SK-N-SH (cell line): ENCODE results near the gene BEGAIN. TPM values are rescaled to one million over a fixed set of nuclear protein-coding genes. Genes with fewer than 3 reads are reported as not detected.

ENCODE experiments used
- CTCF ChIA-PET: fragments of 300-600, 350-600 bp; formaldehyde crosslinking; extraction: SDS; loops from one replicate; lab custom pipeline; 2021; lab: Yijun Ruan, JAX
- POLR2A ChIA-PET: fragments of 350-600 bp; sonication (Branson Sonifier 250); formaldehyde crosslinking; extraction: SDS; loops from one replicate; lab custom pipeline; 2020; ENCODE audit warnings: antibody characterized with exemption, inconsistent platforms; lab: Yijun Ruan, JAX
- DNase-seq: peaks from one replicate; pipeline ENCODE4 v3.0.0; 2012
- H2AFZ ChIP-seq: fragments of 200-600 bp; sonication (generic); 2 replicates; pipeline ENCODE4 v1.8.1; 2016; ENCODE audit warnings: antibody characterized with exemption, mild to moderate bottlenecking, low read depth
- H3F3A ChIP-seq: fragments of 200-600 bp; sonication (generic); replicated peaks from 2 replicates; pipeline ENCODE3; 2016; ENCODE audit warnings: antibody characterized with exemption, mild to moderate bottlenecking; ENCODE audit not compliant: insufficient read depth
- H3K27ac ChIP-seq, 2 experiments: fragments of 200-500 bp in 1 of 2; fragments of 200-600 bp in 1 of 2; sonication (Bioruptor generic) in 1 of 2; sonication (generic), shearing (Covaris generic) in 1 of 2; 2 replicates each; pipeline versions ENCODE4 v1.5.1 to v1.6.1; 2014 to 2016; ENCODE audit warnings: low read depth in 2 of 2, inconsistent platforms in 1 of 2, low read length in 1 of 2, mild to moderate bottlenecking in 1 of 2, mixed read lengths in 1 of 2
- H3K27me3 ChIP-seq: fragments of 200-600 bp; sonication (generic), shearing (Covaris generic); 2 replicates; pipeline ENCODE4 v1.6.1; 2016; ENCODE audit warnings: mixed run types; ENCODE audit not compliant: insufficient read depth
- H3K36me3 ChIP-seq, 2 experiments: fragments of 200-500 bp in 1 of 2; fragments of 200-600 bp in 1 of 2; sonication (Bioruptor generic) in 1 of 2; sonication (generic) in 1 of 2; replicated peaks in 1 of 2; 2 replicates each; pipeline versions ENCODE3 to v1.5.1; 2014 to 2016; ENCODE audit warnings: low read length in 1 of 2, mild to moderate bottlenecking in 1 of 2; ENCODE audit not compliant: insufficient read depth in 2 of 2, control insufficient read depth in 1 of 2
- H3K4me1 ChIP-seq, 2 experiments: fragments of 200-500 bp in 1 of 2; fragments of 200-600 bp in 1 of 2; sonication (Bioruptor generic) in 1 of 2; sonication (generic), shearing (Covaris generic) in 1 of 2; 2 replicates each; pipeline versions ENCODE4 v1.5.1 to v1.6.1; 2014 to 2016; ENCODE audit warnings: low read depth in 1 of 2, low read length in 1 of 2, mixed run types in 1 of 2; ENCODE audit not compliant: insufficient read depth in 2 of 2, control insufficient read depth in 1 of 2
- H3K4me2 ChIP-seq: fragments of 200-600 bp; sonication (generic), shearing (Covaris generic); 2 replicates; pipeline ENCODE4 v1.6.1; 2017; ENCODE audit warnings: mixed run types
- H3K4me3 ChIP-seq, 2 experiments: fragments of 200-500 bp in 1 of 2; fragments of 200-600 bp in 1 of 2; sonication (Bioruptor generic) in 1 of 2; sonication (generic), shearing (Covaris generic) in 1 of 2; 2 replicates each; pipeline versions ENCODE4 v1.5.1 to v1.8.1; 2014 to 2016; ENCODE audit warnings: low read depth in 2 of 2, inconsistent platforms in 1 of 2, low read length in 1 of 2, mild to moderate bottlenecking in 1 of 2, mixed read lengths in 1 of 2, moderate library complexity in 1 of 2
- H3K79me2 ChIP-seq: fragments of 200-600 bp; sonication (generic); 2 replicates; pipeline ENCODE4 v1.8.1; 2017; ENCODE audit warnings: mild to moderate bottlenecking; ENCODE audit not compliant: insufficient read depth
- H3K9ac ChIP-seq: fragments of 200-600 bp; sonication (generic); 2 replicates; pipeline ENCODE4 v1.6.1; 2017; ENCODE audit warnings: mixed run types
- H3K9me2 ChIP-seq: fragments of 200-600 bp; sonication (generic); 2 replicates; pipeline ENCODE4 v1.6.1; 2017; ENCODE audit warnings: mixed run types
- H3K9me3 ChIP-seq: fragments of 200-600 bp; sonication (generic); 2 replicates; pipeline ENCODE4 v1.6.1; 2017; ENCODE audit warnings: mixed run types, mild to moderate bottlenecking, moderate library complexity
- H4K20me1 ChIP-seq: fragments of 200-600 bp; sonication (generic); 2 replicates; pipeline ENCODE4 v1.6.1; 2017; ENCODE audit warnings: mild to moderate bottlenecking, mixed run types; ENCODE audit not compliant: insufficient read depth
- EP300 ChIP-seq, 2 experiments: IDR thresholded peaks; 2 replicates each; pipeline versions ENCODE4 v1.4.0 to v1.6.1; 2012; ENCODE audit warnings: borderline replicate concordance in 1 of 2, low read depth in 1 of 2, low read length in 1 of 2
- FOSL2 ChIP-seq: IDR thresholded peaks from 2 replicates; pipeline ENCODE4 v1.4.0; 2012; ENCODE audit warnings: low read depth, mild to moderate bottlenecking, moderate library complexity, borderline replicate concordance
- FOXM1 ChIP-seq: IDR thresholded peaks from 2 replicates; pipeline ENCODE4 v1.4.0; 2012; ENCODE audit warnings: low read depth, mild to moderate bottlenecking
- GATA2 ChIP-seq: sonication (generic); formaldehyde crosslinking; IDR thresholded peaks from 2 replicates; pipeline ENCODE4 v1.5.0; 2020; ENCODE audit warnings: mild to moderate bottlenecking, missing genetic modification reagents
- MEF2A ChIP-seq: IDR thresholded peaks from 2 replicates; pipeline ENCODE4 v1.4.0; 2012; ENCODE audit warnings: low read depth, borderline replicate concordance
- NRF1 ChIP-seq: IDR thresholded peaks from 2 replicates; pipeline ENCODE4 v1.6.1; 2012; ENCODE audit warnings: low read depth, mild to moderate bottlenecking, low read length
- POLR2AphosphoS5 ChIP-seq: IDR thresholded peaks from 2 replicates; pipeline ENCODE4 v1.6.1; 2012; ENCODE audit warnings: low read depth, low read length
- RAD21 ChIP-seq: IDR thresholded peaks from 2 replicates; pipeline ENCODE4 v1.6.1; 2012; ENCODE audit warnings: mild to moderate bottlenecking, low read length
- SIN3A ChIP-seq: IDR thresholded peaks from 2 replicates; pipeline ENCODE4 v1.6.1; 2012; ENCODE audit warnings: low read depth, mild to moderate bottlenecking, low read length, moderate library complexity, borderline replicate concordance
- SMC3 ChIP-seq: IDR thresholded peaks from 2 replicates; pipeline ENCODE4 v1.6.1; 2012; ENCODE audit warnings: low read depth, low read length, improper control_type of control experiment
- TEAD4 ChIP-seq: IDR thresholded peaks from 2 replicates; pipeline ENCODE4 v1.4.0; 2012; ENCODE audit warnings: mild to moderate bottlenecking, borderline replicate concordance; ENCODE audit not compliant: insufficient read depth
- YY1 ChIP-seq: IDR thresholded peaks from 2 replicates; pipeline ENCODE4 v1.4.0; 2012; ENCODE audit warnings: low read depth, mild to moderate bottlenecking
- WGBS: methylation state at CpG from one replicate; pipeline ENCODE4 v1.1.6; 2017; ENCODE audit warnings: low lambda C conversion rate; 5-methylcytosine and 5-hydroxymethylcytosine counted together
- polyA plus RNA-seq, 3 experiments: library from polyadenylated mRNA; depleted of rRNA; stranded (reverse); fragments of >200 nt; gene quantifications; 2 replicates each; pipeline ENCODE4 v1.2.3, GENCODE V29; 2012
- TF ChIP-seq, protein P1 (sequence below): fragments of 150-350 bp; IDR thresholded peaks from 2 replicates; pipeline ENCODE4 v1.6.1; 2016; ENCODE audit warnings: mild to moderate bottlenecking, low read depth, low read length
- TF ChIP-seq, protein P2 (sequence below): IDR thresholded peaks from 2 replicates; pipeline ENCODE4; 2012
- TF ChIP-seq, protein P3 (sequence below): IDR thresholded peaks from 2 replicates; pipeline ENCODE4 v1.4.0; 2012; ENCODE audit warnings: low read depth, borderline replicate concordance
- TF ChIP-seq, protein P4 (sequence below): fragments of 200-600 bp; sonication (generic); IDR thresholded peaks from 2 replicates; pipeline ENCODE4 v1.6.1; 2017; ENCODE audit warnings: antibody characterized with exemption, mild to moderate bottlenecking, moderate library complexity
- TF ChIP-seq, protein P5 (sequence below): fragments of 150-350 bp; IDR thresholded peaks from 2 replicates; pipeline ENCODE4 v1.6.1; 2017; ENCODE audit warnings: antibody characterized with exemption, low read length, low read depth, borderline replicate concordance
- TF ChIP-seq, protein P6 (sequence below): IDR thresholded peaks from 2 replicates; pipeline ENCODE4 v1.4.0; 2012; ENCODE audit warnings: low read depth, borderline replicate concordance
- TF ChIP-seq, protein P7 (sequence below): IDR thresholded peaks from 2 replicates; pipeline ENCODE4 v1.4.0; 2012; ENCODE audit warnings: low read depth

Gene BEGAIN
- polyA plus RNA-seq, 1 of the 3 experiments (the other 2 are of a cell fraction) = 4.2 TPM

DNA sequence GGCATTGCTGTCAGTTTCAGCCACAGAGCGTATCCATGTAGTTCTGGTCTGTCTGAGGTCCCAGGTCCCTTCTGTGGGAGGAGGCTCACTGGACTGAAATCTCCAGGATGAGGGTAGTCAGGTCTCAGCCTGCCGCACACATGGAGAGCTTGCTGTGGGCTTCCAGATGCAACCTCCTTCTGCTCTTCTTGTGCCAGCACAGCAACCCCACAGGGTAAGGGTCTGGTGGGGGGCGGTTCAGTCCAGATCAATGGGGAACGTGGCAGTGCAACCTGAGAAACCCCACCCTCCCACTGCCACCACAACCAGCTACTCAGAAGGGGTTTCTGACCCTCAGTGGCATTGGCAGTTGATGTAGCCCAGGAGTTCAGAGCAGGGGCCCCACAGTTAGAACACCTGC, 61.2 kb downstream of the BEGAIN start:
- peaks cover 0 to 3% of the 10 kb centered on the region in 2 experiments for H3K36me3 ChIP-seq
- H2AFZ ChIP-seq = no peak overlapping the region
- no peak overlapping the region for H3K4me3 ChIP-seq
- CTCF ChIA-PET = interaction anchor here (0.9 to 1.3 kb wide), 2 partner anchors 14 to 23 kb away, joined by 3 read pairs; no protein-coding TSS in a partner anchor
- POLR2A ChIA-PET = no interaction called here
- H3K4me2 ChIP-seq = no peak overlapping the region
- no peaks in the 10 kb centered on the region for H3K79me2 ChIP-seq
- TF ChIP-seq YY1 = no peak
- no peak for TF ChIP-seq FOSL2
- no peak for TF ChIP-seq FOXM1
- no peak for TF ChIP-seq NRF1
- no peak overlapping the region for H3K27ac ChIP-seq
- WGBS = 85% methylated on average over 3 of the region's 4 CpGs
- peaks cover 0 to 26% of the 10 kb centered on the region in 2 experiments; a peak in 1 of 4 replicates for H3K4me1 ChIP-seq
- H3K9me3 ChIP-seq = no peaks in the 10 kb centered on the region
- no peaks in the 10 kb centered on the region for H3F3A ChIP-seq
- H3K9me2 ChIP-seq = no peaks in the 10 kb centered on the region
- no peaks in the 10 kb centered on the region for H4K20me1 ChIP-seq
- H3K27me3 ChIP-seq = no peaks in the 10 kb centered on the region
- H3K9ac ChIP-seq = no peak overlapping the region
- no peak for DNase-seq

DNA sequence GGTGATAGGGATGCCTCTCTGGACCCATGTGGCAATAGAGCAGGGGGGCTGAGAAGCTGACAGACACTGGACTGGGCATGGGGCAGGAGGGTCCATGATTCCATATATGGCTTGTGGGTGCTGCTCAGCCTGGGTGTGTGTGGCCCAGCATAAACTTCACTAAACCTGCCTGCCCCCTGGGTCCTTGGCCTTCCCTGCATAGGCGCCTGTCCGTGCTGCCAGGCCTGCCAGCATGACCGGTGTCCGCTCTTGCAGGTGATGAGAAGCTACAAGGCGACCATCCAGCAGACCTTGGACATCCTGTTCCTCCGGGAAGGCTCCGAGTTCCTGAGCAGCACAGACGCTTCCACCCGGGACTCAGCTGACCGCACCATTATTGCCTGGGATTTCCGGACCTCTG, 61.6 kb downstream of the BEGAIN start:
- CTCF ChIA-PET = interaction anchor here (0.6 to 1.3 kb wide), 4 partner anchors 13 to 121 kb away, joined by 3 read pairs; no protein-coding TSS in a partner anchor
- WGBS = 100% methylated on average over 8 of the region's 11 CpGs
- no peak overlapping the region for H3K9ac ChIP-seq
- H2AFZ ChIP-seq = no peak overlapping the region
- POLR2A ChIA-PET = no interaction called here
- DNase-seq = no peak
- H3F3A ChIP-seq = no peaks in the 10 kb centered on the region
- H3K36me3 ChIP-seq = peaks cover 0 to 3% of the 10 kb centered on the region in 2 experiments
- H3K79me2 ChIP-seq = no peaks in the 10 kb centered on the region
- H3K4me2 ChIP-seq = no peak overlapping the region
- H3K4me3 ChIP-seq = no peak overlapping the region
- no peaks in the 10 kb centered on the region for H3K9me3 ChIP-seq
- H3K27ac ChIP-seq = no peak overlapping the region
- H3K27me3 ChIP-seq = no peaks in the 10 kb centered on the region
- no peaks in the 10 kb centered on the region for H3K9me2 ChIP-seq
- no peaks in the 10 kb centered on the region for H4K20me1 ChIP-seq
- peaks cover 0 to 27% of the 10 kb centered on the region in 2 experiments; a peak in 1 of 4 replicates for H3K4me1 ChIP-seq
- TF ChIP-seq POLR2AphosphoS5 = no peak
- no peak for TF ChIP-seq NRF1
- TF ChIP-seq, protein P1, sequence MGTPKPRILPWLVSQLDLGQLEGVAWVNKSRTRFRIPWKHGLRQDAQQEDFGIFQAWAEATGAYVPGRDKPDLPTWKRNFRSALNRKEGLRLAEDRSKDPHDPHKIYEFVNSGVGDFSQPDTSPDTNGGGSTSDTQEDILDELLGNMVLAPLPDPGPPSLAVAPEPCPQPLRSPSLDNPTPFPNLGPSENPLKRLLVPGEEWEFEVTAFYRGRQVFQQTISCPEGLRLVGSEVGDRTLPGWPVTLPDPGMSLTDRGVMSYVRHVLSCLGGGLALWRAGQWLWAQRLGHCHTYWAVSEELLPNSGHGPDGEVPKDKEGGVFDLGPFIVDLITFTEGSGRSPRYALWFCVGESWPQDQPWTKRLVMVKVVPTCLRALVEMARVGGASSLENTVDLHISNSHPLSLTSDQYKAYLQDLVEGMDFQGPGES = no peak
- TF ChIP-seq SIN3A = no peak
- no peak for TF ChIP-seq SMC3
- TF ChIP-seq, protein P2, sequence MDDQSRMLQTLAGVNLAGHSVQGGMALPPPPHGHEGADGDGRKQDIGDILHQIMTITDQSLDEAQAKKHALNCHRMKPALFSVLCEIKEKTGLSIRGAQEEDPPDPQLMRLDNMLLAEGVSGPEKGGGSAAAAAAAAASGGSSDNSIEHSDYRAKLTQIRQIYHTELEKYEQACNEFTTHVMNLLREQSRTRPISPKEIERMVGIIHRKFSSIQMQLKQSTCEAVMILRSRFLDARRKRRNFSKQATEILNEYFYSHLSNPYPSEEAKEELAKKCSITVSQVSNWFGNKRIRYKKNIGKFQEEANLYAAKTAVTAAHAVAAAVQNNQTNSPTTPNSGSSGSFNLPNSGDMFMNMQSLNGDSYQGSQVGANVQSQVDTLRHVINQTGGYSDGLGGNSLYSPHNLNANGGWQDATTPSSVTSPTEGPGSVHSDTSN = no peak
- no peak for TF ChIP-seq RAD21
- no peak for TF ChIP-seq TEAD4
- TF ChIP-seq MEF2A = no peak
- TF ChIP-seq, protein P3, sequence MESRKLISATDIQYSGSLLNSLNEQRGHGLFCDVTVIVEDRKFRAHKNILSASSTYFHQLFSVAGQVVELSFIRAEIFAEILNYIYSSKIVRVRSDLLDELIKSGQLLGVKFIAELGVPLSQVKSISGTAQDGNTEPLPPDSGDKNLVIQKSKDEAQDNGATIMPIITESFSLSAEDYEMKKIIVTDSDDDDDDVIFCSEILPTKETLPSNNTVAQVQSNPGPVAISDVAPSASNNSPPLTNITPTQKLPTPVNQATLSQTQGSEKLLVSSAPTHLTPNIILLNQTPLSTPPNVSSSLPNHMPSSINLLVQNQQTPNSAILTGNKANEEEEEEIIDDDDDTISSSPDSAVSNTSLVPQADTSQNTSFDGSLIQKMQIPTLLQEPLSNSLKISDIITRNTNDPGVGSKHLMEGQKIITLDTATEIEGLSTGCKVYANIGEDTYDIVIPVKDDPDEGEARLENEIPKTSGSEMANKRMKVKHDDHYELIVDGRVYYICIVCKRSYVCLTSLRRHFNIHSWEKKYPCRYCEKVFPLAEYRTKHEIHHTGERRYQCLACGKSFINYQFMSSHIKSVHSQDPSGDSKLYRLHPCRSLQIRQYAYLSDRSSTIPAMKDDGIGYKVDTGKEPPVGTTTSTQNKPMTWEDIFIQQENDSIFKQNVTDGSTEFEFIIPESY = no peak
- TF ChIP-seq, protein P4, sequence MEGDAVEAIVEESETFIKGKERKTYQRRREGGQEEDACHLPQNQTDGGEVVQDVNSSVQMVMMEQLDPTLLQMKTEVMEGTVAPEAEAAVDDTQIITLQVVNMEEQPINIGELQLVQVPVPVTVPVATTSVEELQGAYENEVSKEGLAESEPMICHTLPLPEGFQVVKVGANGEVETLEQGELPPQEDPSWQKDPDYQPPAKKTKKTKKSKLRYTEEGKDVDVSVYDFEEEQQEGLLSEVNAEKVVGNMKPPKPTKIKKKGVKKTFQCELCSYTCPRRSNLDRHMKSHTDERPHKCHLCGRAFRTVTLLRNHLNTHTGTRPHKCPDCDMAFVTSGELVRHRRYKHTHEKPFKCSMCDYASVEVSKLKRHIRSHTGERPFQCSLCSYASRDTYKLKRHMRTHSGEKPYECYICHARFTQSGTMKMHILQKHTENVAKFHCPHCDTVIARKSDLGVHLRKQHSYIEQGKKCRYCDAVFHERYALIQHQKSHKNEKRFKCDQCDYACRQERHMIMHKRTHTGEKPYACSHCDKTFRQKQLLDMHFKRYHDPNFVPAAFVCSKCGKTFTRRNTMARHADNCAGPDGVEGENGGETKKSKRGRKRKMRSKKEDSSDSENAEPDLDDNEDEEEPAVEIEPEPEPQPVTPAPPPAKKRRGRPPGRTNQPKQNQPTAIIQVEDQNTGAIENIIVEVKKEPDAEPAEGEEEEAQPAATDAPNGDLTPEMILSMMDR = no peak
- no peak for TF ChIP-seq EP300 (IDR thresholded peaks at IDR 0.05; ENCODE audit: borderline replicate concordance in 1 of 2, low read depth in 1 of 2, low read length in 1 of 2)
- TF ChIP-seq, protein P5, sequence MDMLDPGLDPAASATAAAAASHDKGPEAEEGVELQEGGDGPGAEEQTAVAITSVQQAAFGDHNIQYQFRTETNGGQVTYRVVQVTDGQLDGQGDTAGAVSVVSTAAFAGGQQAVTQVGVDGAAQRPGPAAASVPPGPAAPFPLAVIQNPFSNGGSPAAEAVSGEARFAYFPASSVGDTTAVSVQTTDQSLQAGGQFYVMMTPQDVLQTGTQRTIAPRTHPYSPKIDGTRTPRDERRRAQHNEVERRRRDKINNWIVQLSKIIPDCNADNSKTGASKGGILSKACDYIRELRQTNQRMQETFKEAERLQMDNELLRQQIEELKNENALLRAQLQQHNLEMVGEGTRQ = no peak
- TF ChIP-seq, protein P6, sequence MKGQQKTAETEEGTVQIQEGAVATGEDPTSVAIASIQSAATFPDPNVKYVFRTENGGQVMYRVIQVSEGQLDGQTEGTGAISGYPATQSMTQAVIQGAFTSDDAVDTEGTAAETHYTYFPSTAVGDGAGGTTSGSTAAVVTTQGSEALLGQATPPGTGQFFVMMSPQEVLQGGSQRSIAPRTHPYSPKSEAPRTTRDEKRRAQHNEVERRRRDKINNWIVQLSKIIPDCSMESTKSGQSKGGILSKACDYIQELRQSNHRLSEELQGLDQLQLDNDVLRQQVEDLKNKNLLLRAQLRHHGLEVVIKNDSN = no peak
- TF ChIP-seq, protein P7, sequence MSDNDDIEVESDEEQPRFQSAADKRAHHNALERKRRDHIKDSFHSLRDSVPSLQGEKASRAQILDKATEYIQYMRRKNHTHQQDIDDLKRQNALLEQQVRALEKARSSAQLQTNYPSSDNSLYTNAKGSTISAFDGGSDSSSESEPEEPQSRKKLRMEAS = no peak
- TF ChIP-seq GATA2 = no peak
